ENCODE data around the gene TRIM21. TPM values are rescaled to one million over a fixed set of nuclear protein-coding genes. Genes with fewer than 3 reads are reported as not detected.

Gene TRIM21
- total RNA-seq, 1 experiment from 2014 or later: 20.5 TPM

- DNase-seq (ENCODE audit: low spot score) (no peak), ATAC-seq (no peak)
- peaks cover 6% of the 10 kb centered on the region; the same call in 1 of the 2 replicates for H3K9me3 Mint-ChIP-seq
- H3K27ac Mint-ChIP-seq: no peak overlapping the region
- H3K36me3 Mint-ChIP-seq: no peaks in the 10 kb centered on the region
- POLR2A ChIA-PET: no interaction called here
- peaks cover 2% of the 10 kb centered on the region; the same call in 1 of the 2 replicates for H3K27me3 Mint-ChIP-seq (ENCODE audit: low read depth)
- no peak overlapping the region for H3K4me3 Mint-ChIP-seq
- TF ChIP-seq PREB (CRISPR knock-in tag; IDR thresholded peaks at IDR 0.05; ENCODE audit: borderline replicate concordance) (no peak), AR (CRISPR knock-in tag; IDR thresholded peaks at IDR 0.05) (no peak), E2F4 (CRISPR knock-in tag; IDR thresholded peaks at IDR 0.05; ENCODE audit: borderline replicate concordance, low read depth) (no peak), ATF2 (CRISPR knock-in tag; IDR thresholded peaks at IDR 0.05; ENCODE audit: borderline replicate concordance, low read depth) (no peak), NFE2L1 (CRISPR knock-in tag; IDR thresholded peaks at IDR 0.05) (no peak), RELA (CRISPR knock-in tag; IDR thresholded peaks at IDR 0.05; ENCODE audit: borderline replicate concordance) (no peak), ZNF512 (CRISPR knock-in tag; IDR thresholded peaks at IDR 0.05; ENCODE audit: borderline replicate concordance) (no peak), CBFB (CRISPR knock-in tag; IDR thresholded peaks at IDR 0.05; ENCODE audit: low read depth) (no peak), TEAD4 (CRISPR knock-in tag; IDR thresholded peaks at IDR 0.05) (no peak)
- H3K4me1 Mint-ChIP-seq: peaks cover 9% of the 10 kb centered on the region
- CTCF ChIA-PET: no interaction called here
These were observed 36.5 kb upstream of the TRIM21 start for GRCh38 chr11:4430051-4430450.

- H3K4me3 Mint-ChIP-seq: no peak overlapping the region
- ChIA-PET POLR2A (no interaction called here), CTCF (no interaction called here)
- H3K27me3 Mint-ChIP-seq (ENCODE audit: low read depth): no peaks in the 10 kb centered on the region; the same call in 1 of the 2 replicates
- no peak overlapping the region for H3K27ac Mint-ChIP-seq
- H3K9me3 Mint-ChIP-seq: peaks cover 4% of the 10 kb centered on the region
- ATAC-seq (no peak), DNase-seq (ENCODE audit: low spot score) (no peak)
- H3K4me1 Mint-ChIP-seq: no peaks in the 10 kb centered on the region
- H3K36me3 Mint-ChIP-seq: no peaks in the 10 kb centered on the region
- TF ChIP-seq ZBTB21 (CRISPR knock-in tag; IDR thresholded peaks at IDR 0.05; ENCODE audit: borderline replicate concordance) (no peak), AFF4 (CRISPR knock-in tag; IDR thresholded peaks at IDR 0.05; ENCODE audit: borderline replicate concordance) (no peak), JUN (CRISPR knock-in tag; IDR thresholded peaks at IDR 0.05) (no peak), FOXP1 (CRISPR knock-in tag; IDR thresholded peaks at IDR 0.05; ENCODE audit: borderline replicate concordance) (no peak), TEAD4 (CRISPR knock-in tag; IDR thresholded peaks at IDR 0.05) (no peak), RELA (CRISPR knock-in tag; IDR thresholded peaks at IDR 0.05; ENCODE audit: borderline replicate concordance) (no peak), FOXP4 (CRISPR knock-in tag; IDR thresholded peaks at IDR 0.05) (no peak), ELF4 (CRISPR knock-in tag; IDR thresholded peaks at IDR 0.05; ENCODE audit: low read depth) (no peak), ZNF512 (CRISPR knock-in tag; IDR thresholded peaks at IDR 0.05; ENCODE audit: borderline replicate concordance) (no peak), ZNF416 (CRISPR knock-in tag; IDR thresholded peaks at IDR 0.05) (no peak)
These were observed 24.9 kb upstream of the TRIM21 start for GRCh38 chr11:4418403-4418802.
